Sigmoid colon (tissue), 4 donors: ENCODE results near the gene YARS1.

Experiments
- CTCF ChIP-seq, 4 experiments: fragments of 450-650 bp in 3 of 4; fragments of 200-600 bp in 1 of 4; IDR thresholded peaks; one replicate each; pipeline ENCODE4 v1.5.1; 2016 to 2019; ENCODE audit warnings: antibody characterized with exemption in 4 of 4, mild to moderate bottlenecking in 3 of 4, moderate library complexity in 2 of 4
- EP300 ChIP-seq, 4 donors: sonication (generic); formaldehyde crosslinking; IDR thresholded peaks; one replicate each; pipeline ENCODE4 v1.6.1; 2017; ENCODE audit warnings: antibody characterized with exemption in 4 of 4
- POLR2A ChIP-seq, 2 donors: fragments of 450-650 bp; IDR thresholded peaks; one replicate each; pipeline ENCODE4 v1.6.1; 2016; ENCODE audit warnings: antibody characterized with exemption in 2 of 2, mild to moderate bottlenecking in 2 of 2, moderate library complexity in 2 of 2
- POLR2AphosphoS5 ChIP-seq, 4 donors: sonication (generic); formaldehyde crosslinking; IDR thresholded peaks; one replicate each; pipeline ENCODE4 v1.6.1; 2017; ENCODE audit warnings: antibody characterized with exemption in 4 of 4

GRCh38 chr1:32767156-32767555 lies 50.0 kb downstream of the YARS1 start:
- TF ChIP-seq POLR2A (IDR thresholded peaks at IDR 0.05) (no peak), EP300 (IDR thresholded peaks at IDR 0.05) (no peak), CTCF (IDR thresholded peaks at IDR 0.05) (no peak), POLR2AphosphoS5 (IDR thresholded peaks at IDR 0.05) (no peak)
